Prostate gland (tissue), 2 donors: ENCODE measurements around the gene SKAP1. TPM values are rescaled to one million over a fixed set of nuclear protein-coding genes. Genes with fewer than 3 reads are reported as not detected.
"Not testable (repeated sequence)": the region's sequence is repeated elsewhere in the genome, so short reads cannot be mapped to it uniquely, and the experiment has no call there.

Experiments used
- DNase-seq: peaks from one replicate; pipeline ENCODE4 v3.0.0-alpha.2; 2019; ENCODE audit warnings: low spot score
- H3K27ac ChIP-seq, 2 donors: fragments of 200-600 bp; sonication (generic); 2 replicates each; pipeline ENCODE4 v1.5.1; 2017 to 2019
- H3K27me3 ChIP-seq: fragments of 200-600 bp; sonication (generic); replicated peaks from 2 replicates; pipeline ENCODE4 v1.5.1; 2019; ENCODE audit not compliant: insufficient read depth
- H3K36me3 ChIP-seq, 2 donors: fragments of 200-600 bp; sonication (generic); 1 replicate in 1 of 2; 2 replicates in 1 of 2; pipeline versions ENCODE4 v1.5.1 to v1.8.1; 2017 to 2019
- H3K4me1 ChIP-seq: fragments of 200-600 bp; sonication (generic); replicated peaks from 2 replicates; pipeline ENCODE4 v1.5.1; 2019
- H3K4me3 ChIP-seq, 2 donors: fragments of 200-600 bp; sonication (generic); 2 replicates each; pipeline ENCODE4 v1.5.1; 2017 to 2019
- H3K9me3 ChIP-seq: fragments of 200-600 bp; sonication (generic); 2 replicates; pipeline ENCODE4 v1.5.1; 2017
- POLR2A ChIP-seq: fragments of 450-650 bp; IDR thresholded peaks from one replicate; pipeline ENCODE4 v1.6.1; 2016; ENCODE audit warnings: antibody characterized with exemption, mild to moderate bottlenecking
- POLR2AphosphoS5 ChIP-seq: sonication (generic); formaldehyde crosslinking; IDR thresholded peaks from one replicate; pipeline ENCODE4 v1.6.1; 2017; ENCODE audit warnings: antibody characterized with exemption
- WGBS: methylation state at CpG from one replicate; pipeline ENCODE4 v1.1.5; 2018; 5-methylcytosine and 5-hydroxymethylcytosine counted together
- intact Hi-C: fragments of 100-400 bp; cut with DNase I; formaldehyde crosslinking; loops from one replicate; pipeline ENCODE4 v1.14.2; 2022
- total RNA-seq, 2 donors: library from RNA; depleted of rRNA; stranded (reverse); fragments of >200 nt; gene quantifications; one replicate each; pipeline ENCODE4 v1.1.0, GENCODE V29; 2016
- TF ChIP-seq, protein P1 (sequence below), 4 experiments: fragments of 200-600 bp in 2 of 4; fragments of 450-650 bp in 2 of 4; sonication (generic) in 2 of 4; IDR thresholded peaks; 1 replicate in 3 of 4; 2 replicates in 1 of 4; pipeline ENCODE4 v1.5.1; 2016 to 2019; ENCODE audit warnings: antibody characterized with exemption in 4 of 4, mild to moderate bottlenecking in 2 of 4, moderate library complexity in 2 of 4

SKAP1 gene
- total RNA-seq, 2 donors from 2014 or later: 1.1 to 1.4 TPM

DNA sequence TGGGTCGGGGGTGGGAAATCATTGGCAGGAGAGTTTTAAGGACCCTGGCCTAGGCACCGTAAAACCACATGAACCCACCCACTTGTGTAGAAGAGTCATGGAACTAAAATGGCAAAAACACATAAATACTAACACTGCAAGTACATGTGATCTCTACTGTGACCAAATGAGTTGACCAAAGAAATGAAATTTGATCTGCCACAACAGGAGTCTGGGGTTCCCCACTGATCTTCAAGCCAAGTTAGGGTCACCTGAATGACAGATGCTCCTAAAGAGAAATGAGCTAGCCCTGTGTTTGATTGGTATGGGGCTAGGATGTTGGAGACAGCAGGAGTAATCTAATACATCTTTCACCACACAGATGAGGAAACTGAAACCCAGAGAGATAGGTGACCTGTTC, 21.5 kb upstream of the SKAP1 start:
- intact Hi-C loops: no loop called here
- no peak overlapping the region for H3K4me3 ChIP-seq
- H3K9me3 ChIP-seq: no peaks in the 10 kb centered on the region
- H3K27ac ChIP-seq: no peak overlapping the region
- WGBS: 82% methylated on average over 2 of the region's 2 CpGs
- H3K4me1 ChIP-seq: no peaks in the 10 kb centered on the region
- no peak for DNase-seq
- TF ChIP-seq POLR2AphosphoS5: no peak
- TF ChIP-seq, protein P1, sequence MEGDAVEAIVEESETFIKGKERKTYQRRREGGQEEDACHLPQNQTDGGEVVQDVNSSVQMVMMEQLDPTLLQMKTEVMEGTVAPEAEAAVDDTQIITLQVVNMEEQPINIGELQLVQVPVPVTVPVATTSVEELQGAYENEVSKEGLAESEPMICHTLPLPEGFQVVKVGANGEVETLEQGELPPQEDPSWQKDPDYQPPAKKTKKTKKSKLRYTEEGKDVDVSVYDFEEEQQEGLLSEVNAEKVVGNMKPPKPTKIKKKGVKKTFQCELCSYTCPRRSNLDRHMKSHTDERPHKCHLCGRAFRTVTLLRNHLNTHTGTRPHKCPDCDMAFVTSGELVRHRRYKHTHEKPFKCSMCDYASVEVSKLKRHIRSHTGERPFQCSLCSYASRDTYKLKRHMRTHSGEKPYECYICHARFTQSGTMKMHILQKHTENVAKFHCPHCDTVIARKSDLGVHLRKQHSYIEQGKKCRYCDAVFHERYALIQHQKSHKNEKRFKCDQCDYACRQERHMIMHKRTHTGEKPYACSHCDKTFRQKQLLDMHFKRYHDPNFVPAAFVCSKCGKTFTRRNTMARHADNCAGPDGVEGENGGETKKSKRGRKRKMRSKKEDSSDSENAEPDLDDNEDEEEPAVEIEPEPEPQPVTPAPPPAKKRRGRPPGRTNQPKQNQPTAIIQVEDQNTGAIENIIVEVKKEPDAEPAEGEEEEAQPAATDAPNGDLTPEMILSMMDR (IDR thresholded peaks at IDR 0.05): no peak
- no peak for TF ChIP-seq POLR2A
- H3K27me3 ChIP-seq: no peaks in the 10 kb centered on the region
- H3K36me3 ChIP-seq: no peaks in the 10 kb centered on the region

DNA sequence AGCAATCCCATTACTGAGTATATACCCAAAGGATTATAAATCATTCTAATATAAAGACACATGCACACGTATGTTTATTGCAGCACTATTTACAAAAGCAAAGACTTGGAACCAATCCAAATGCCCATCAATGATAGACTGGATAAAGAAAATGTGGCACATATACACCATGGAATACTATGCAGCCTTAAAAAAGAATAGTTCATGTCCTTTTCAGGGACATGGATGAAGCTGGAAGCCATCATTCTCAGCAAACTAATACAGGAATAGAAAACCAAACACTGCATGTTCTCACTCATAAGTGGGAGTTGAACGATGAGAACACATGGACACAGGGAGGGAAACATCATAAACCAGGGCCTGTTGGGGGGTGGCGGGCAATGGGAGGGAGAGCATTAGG, 19.3 kb upstream of the SKAP1 start:
- H3K4me1 ChIP-seq, H3K27ac ChIP-seq, H3K9me3 ChIP-seq, H3K4me3 ChIP-seq, DNase-seq, H3K27me3 ChIP-seq, intact Hi-C loops, H3K36me3 ChIP-seq: not testable (repeated sequence)
- WGBS: 78% methylated on average over 3 of the region's 3 CpGs

DNA sequence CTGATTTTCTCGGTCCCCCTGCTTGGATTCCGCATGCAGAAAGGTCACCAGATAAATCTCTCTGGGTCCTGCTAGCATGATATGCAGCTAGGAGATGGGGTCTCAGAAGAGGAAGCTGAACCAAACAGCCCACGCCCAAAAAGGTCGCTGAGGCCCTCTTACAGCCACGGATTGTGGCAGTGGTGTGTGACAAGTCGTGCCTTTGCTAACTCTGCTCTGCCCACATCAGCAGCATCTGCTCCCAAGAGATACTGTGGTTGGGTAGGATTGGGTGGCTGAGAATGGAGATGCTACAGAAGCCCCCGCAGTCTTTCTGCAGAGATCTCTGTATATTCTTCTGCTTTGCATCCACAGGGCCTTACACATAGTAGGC, 15.2 kb upstream of the SKAP1 start:
- no peaks in the 10 kb centered on the region for H3K36me3 ChIP-seq
- H3K9me3 ChIP-seq: no peaks in the 10 kb centered on the region
- H3K4me1 ChIP-seq: no peaks in the 10 kb centered on the region
- intact Hi-C loops: no loop called here
- TF ChIP-seq POLR2AphosphoS5 (no peak), POLR2A (no peak)
- H3K27me3 ChIP-seq: peaks cover 2% of the 10 kb centered on the region
- WGBS: 96% methylated on average over 7 of the region's 7 CpGs
- H3K27ac ChIP-seq: no peak overlapping the region
- DNase-seq: no peak
- H3K4me3 ChIP-seq: no peak overlapping the region

DNA sequence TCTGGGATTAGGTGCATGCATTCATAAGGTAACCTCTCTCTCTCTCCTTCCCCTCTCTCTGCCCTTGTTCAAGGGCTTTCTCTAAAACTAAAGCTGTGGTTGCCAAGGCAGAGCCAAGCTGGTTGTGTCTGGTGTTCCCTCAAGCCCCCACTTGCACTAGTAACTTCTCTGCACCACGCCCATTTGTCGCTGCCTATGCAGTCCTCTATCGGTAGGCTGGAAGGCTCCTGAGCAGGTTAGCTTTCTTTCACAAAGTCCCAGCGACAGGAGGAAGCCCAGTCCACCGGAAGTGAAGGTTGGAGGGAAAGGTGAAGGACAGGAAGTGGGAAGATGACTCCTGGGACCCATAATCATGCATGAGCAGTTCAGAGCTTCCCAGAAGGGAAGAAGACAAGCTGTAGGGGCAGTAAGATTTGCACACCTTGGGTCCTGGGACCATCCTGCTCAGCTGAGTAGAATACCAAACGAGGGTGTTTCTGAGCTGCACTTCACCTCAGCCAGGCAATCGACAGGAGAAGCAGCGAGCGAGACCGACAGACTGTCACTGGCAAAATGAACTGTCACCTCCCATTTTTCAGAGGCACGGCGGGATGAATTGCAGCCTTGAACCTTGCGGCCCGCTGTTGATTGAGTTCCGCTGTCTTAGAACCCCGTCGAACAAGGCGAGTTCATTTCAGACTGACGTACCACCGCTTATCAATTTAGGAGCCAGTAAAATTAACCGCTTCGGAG, 14.7 kb upstream of the SKAP1 start:
- H3K9me3 ChIP-seq: no peaks in the 10 kb centered on the region
- H3K4me1 ChIP-seq: no peaks in the 10 kb centered on the region
- H3K4me3 ChIP-seq: no peak overlapping the region
- H3K27me3 ChIP-seq: peaks cover 2% of the 10 kb centered on the region
- intact Hi-C loops: no loop called here
- DNase-seq: no peak
- H3K27ac ChIP-seq: no peak overlapping the region
- TF ChIP-seq POLR2A (no peak), POLR2AphosphoS5 (no peak)
- WGBS: 78% methylated on average over 22 of the region's 22 CpGs
- no peaks in the 10 kb centered on the region for H3K36me3 ChIP-seq

DNA sequence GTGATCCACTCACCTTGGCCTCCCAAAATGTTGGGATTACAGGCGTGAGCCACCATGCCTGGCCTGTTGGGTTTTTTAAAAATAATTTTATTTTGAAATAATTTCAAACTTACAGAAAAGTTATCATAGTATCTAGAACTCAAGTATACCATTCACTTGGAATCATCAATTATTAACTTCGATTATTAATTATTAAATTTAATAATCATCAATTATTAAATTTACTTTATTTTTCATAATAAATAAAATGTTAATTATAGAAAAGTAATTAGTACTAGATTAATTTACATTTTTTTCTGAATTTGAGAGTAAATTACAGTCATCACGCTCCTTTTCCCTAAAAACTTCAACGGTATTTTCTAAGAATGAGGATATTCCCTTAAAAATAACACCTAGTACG, 13.7 kb upstream of the SKAP1 start:
- TF ChIP-seq POLR2AphosphoS5 (no peak), POLR2A (no peak)
- TF ChIP-seq, protein P1 (IDR thresholded peaks at IDR 0.05): no peak
- Histone ChIP-seq H3K4me3 (no peak overlapping the region), H3K9me3 (no peaks in the 10 kb centered on the region), H3K27ac (no peak overlapping the region), H3K36me3 (no peaks in the 10 kb centered on the region), H3K27me3 (peaks cover 2% of the 10 kb centered on the region), H3K4me1 (no peaks in the 10 kb centered on the region)
- WGBS: 95% methylated on average over 5 of the region's 5 CpGs
- no peak for DNase-seq
- intact Hi-C loops: no loop called here

DNA sequence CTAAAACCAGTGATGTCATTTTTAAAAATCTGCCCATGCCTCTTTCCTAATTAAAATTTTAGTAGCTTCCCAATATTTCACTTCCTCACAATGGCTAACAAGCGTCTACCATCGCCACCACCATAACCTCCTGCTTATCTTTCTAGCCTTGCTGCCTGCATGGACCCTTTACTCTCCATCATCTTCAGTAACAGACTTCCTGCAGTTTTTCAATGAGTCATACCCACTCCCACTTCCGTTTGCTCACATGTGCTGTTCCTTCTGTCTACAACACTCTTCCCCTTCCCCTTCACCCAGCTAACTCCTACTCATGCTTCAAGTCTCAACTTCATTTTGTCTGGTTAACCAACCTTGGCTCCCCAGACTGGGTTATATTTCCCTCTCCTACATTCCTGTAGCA, 12.8 kb upstream of the SKAP1 start:
- intact Hi-C loops: no loop called here
- no peak for DNase-seq
- H3K4me1 ChIP-seq: no peaks in the 10 kb centered on the region
- H3K36me3 ChIP-seq: no peaks in the 10 kb centered on the region
- TF ChIP-seq, protein P1 (IDR thresholded peaks at IDR 0.05): no peak
- TF ChIP-seq POLR2AphosphoS5 (no peak), POLR2A (no peak)
- no peak overlapping the region for H3K27ac ChIP-seq
- WGBS: 80% methylated on average over 3 of the region's 3 CpGs
- H3K4me3 ChIP-seq: no peak overlapping the region
- H3K9me3 ChIP-seq: no peaks in the 10 kb centered on the region
- peaks cover 2% of the 10 kb centered on the region for H3K27me3 ChIP-seq
